Erythroblast (primary cell): ENCODE measurements around the gene RNF215.

ENCODE experiments used
- GATA1 ChIP-seq: IDR thresholded peaks from 2 replicates; pipeline ENCODE4 v1.6.1; 2011; ENCODE audit warnings: low read depth, mild to moderate bottlenecking, control low read depth, low read length, moderate library complexity
- POLR2A ChIP-seq: IDR thresholded peaks from 2 replicates; pipeline ENCODE4 v1.6.1; 2011; ENCODE audit warnings: mild to moderate bottlenecking, low read length

- TF ChIP-seq POLR2A (no peak), GATA1 (no peak)
Measured at GRCh38 chr22:30348809-30349208, 38.4 kb downstream of the RNF215 start.
